Smooth muscle cell (in vitro differentiated cells): ENCODE measurements around the gene PFKP. TPM values are rescaled to one million over a fixed set of nuclear protein-coding genes. Genes with fewer than 3 reads are reported as not detected.

Experiments used
- DNase-seq: peaks from one replicate; lab custom pipeline; 2025; ENCODE audit not compliant: unreplicated experiment; lab: John Stamatoyannopoulos, UW
- H2AFZ ChIP-seq: fragments of 200-600 bp; sonication (generic); 2 replicates; pipeline ENCODE4 v1.6.0; 2016; ENCODE audit warnings: antibody characterized with exemption, low read depth, mild to moderate bottlenecking
- H3F3A ChIP-seq: fragments of 200-600 bp; sonication (generic); 2 replicates; pipeline ENCODE4 v1.6.0; 2017; ENCODE audit warnings: antibody characterized with exemption, low read depth
- H3K27ac ChIP-seq: fragments of 200-600 bp; sonication (generic); 2 replicates; pipeline ENCODE4 v1.5.1; 2016; ENCODE audit warnings: low read depth, mild to moderate bottlenecking
- H3K27me3 ChIP-seq: fragments of 200-600 bp; sonication (generic); 2 replicates; pipeline ENCODE4 v1.6.1; 2016; ENCODE audit warnings: low read depth, mild to moderate bottlenecking
- H3K36me3 ChIP-seq: fragments of 200-600 bp; sonication (generic); 2 replicates; pipeline ENCODE4 v1.5.1; 2016; ENCODE audit warnings: low read depth
- H3K4me1 ChIP-seq: fragments of 200-600 bp; sonication (generic); 2 replicates; pipeline ENCODE4 v1.5.1; 2016; ENCODE audit warnings: low read depth
- H3K4me2 ChIP-seq: fragments of 200-600 bp; sonication (generic); 2 replicates; pipeline ENCODE4 v1.6.0; 2016; ENCODE audit warnings: mild to moderate bottlenecking
- H3K4me3 ChIP-seq: fragments of 200-600 bp; sonication (generic); 2 replicates; pipeline ENCODE4 v1.5.1; 2016; ENCODE audit warnings: mild to moderate bottlenecking
- H3K79me2 ChIP-seq: fragments of 200-600 bp; sonication (generic); 2 replicates; pipeline ENCODE4 v1.6.0; 2016; ENCODE audit warnings: low read depth, mild to moderate bottlenecking
- H3K9ac ChIP-seq: fragments of 200-600 bp; sonication (generic); 2 replicates; pipeline ENCODE4 v1.6.0; 2016; ENCODE audit warnings: low read depth
- H3K9me3 ChIP-seq: fragments of 200-600 bp; sonication (generic); replicated peaks from 2 replicates; pipeline ENCODE4 v1.5.1; 2016; ENCODE audit warnings: low read depth
- H4K20me1 ChIP-seq: fragments of 200-600 bp; sonication (generic); 2 replicates; pipeline ENCODE4 v1.6.0; 2016; ENCODE audit warnings: low read depth
- WGBS: methylation state at CpG from one replicate; pipeline ENCODE4 v1.1.7; 2016; ENCODE audit warnings: low lambda C conversion rate; 5-methylcytosine and 5-hydroxymethylcytosine counted together
- polyA plus RNA-seq: library from polyadenylated mRNA; unstranded; fragments of >200 nt; fragmentation: Nextera tagmentation; extraction: Ambion mirVana; gene quantifications from 2 replicates; pipeline ENCODE4 v1.2.1, GENCODE V29; 2016
- total RNA-seq: library from RNA; depleted of rRNA; stranded (reverse); fragments of >200 nt; gene quantifications from 2 replicates; pipeline ENCODE4 v1.2.3, GENCODE V29; 2014
- TF ChIP-seq, protein P1 (sequence below): fragments of 200-600 bp; sonication (generic); IDR thresholded peaks from 2 replicates; pipeline ENCODE4 v1.5.1; 2017; ENCODE audit warnings: borderline replicate concordance, mild to moderate bottlenecking, antibody characterized with exemption; ENCODE audit not compliant: insufficient read depth, poor library complexity, severe bottlenecking

The PFKP gene
- total and polyA plus RNA-seq, 2 experiments from 2014 or later = 178 to 203 TPM

DNA sequence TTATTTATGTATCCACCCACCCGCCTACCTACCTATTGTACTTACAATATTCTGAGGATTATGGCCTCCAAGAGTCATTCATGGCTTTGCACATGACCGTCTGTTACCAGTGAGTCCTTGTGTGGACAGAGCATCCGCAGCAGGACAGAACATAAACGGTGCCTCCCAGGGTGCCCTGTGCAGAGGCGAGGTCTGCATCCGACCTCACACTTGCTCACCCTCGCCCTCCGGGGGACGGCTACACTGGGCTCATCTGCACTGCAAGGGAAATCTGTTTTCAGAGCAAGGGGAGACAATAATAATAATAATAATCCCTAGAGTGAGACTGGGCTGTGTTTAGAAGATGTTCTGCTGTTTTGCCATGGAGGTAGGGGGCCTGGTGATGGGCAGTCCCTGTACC is 29.8 kb downstream of the PFKP start:
- no peaks in the 10 kb centered on the region for H4K20me1 ChIP-seq
- peaks cover 22% of the 10 kb centered on the region for H3K4me1 ChIP-seq
- TF ChIP-seq, protein P1, sequence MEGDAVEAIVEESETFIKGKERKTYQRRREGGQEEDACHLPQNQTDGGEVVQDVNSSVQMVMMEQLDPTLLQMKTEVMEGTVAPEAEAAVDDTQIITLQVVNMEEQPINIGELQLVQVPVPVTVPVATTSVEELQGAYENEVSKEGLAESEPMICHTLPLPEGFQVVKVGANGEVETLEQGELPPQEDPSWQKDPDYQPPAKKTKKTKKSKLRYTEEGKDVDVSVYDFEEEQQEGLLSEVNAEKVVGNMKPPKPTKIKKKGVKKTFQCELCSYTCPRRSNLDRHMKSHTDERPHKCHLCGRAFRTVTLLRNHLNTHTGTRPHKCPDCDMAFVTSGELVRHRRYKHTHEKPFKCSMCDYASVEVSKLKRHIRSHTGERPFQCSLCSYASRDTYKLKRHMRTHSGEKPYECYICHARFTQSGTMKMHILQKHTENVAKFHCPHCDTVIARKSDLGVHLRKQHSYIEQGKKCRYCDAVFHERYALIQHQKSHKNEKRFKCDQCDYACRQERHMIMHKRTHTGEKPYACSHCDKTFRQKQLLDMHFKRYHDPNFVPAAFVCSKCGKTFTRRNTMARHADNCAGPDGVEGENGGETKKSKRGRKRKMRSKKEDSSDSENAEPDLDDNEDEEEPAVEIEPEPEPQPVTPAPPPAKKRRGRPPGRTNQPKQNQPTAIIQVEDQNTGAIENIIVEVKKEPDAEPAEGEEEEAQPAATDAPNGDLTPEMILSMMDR = no peak
- peak overlapping the region; percentile 55 for H3K9ac ChIP-seq
- H3K4me2 ChIP-seq = peak overlapping the region; percentile 25
- peak overlapping the region; percentile 99 for H3K27ac ChIP-seq
- H3K79me2 ChIP-seq = peaks cover 50% of the 10 kb centered on the region
- no peaks in the 10 kb centered on the region for H3K9me3 ChIP-seq
- no peaks in the 10 kb centered on the region for H3K27me3 ChIP-seq
- H3F3A ChIP-seq = peaks cover 38% of the 10 kb centered on the region
- no peak for DNase-seq
- H3K4me3 ChIP-seq = no peak overlapping the region
- no peaks in the 10 kb centered on the region for H3K36me3 ChIP-seq
- no peak overlapping the region for H2AFZ ChIP-seq
- WGBS = 86% methylated on average over 9 of the region's 9 CpGs

DNA sequence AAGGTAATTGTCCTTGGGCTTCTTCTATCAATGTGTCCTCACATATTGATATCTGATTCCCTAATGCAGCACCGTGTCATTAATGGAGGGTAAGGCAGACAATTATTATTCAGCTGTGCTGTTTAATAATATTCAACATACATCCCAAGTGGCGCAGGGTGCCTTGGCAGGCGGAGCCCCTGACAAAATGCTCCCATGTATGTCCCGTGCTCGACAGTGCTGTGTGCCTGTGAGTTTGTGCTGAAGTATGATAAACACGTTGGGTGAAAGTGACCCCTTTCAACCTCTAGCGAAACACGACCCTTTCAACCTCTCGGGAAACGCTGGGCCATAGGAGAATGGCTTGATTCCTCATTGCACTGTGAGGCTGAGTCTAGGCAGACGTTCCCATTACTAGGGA is 31.3 kb downstream of the PFKP start:
- Histone ChIP-seq H2AFZ (no peak overlapping the region), H3K27ac (peak overlapping the region; percentile 99), H3K4me1 (peaks cover 22% of the 10 kb centered on the region), H3K36me3 (peaks cover 9% of the 10 kb centered on the region), H3K4me3 (no peak overlapping the region), H4K20me1 (no peaks in the 10 kb centered on the region), H3K9ac (peak overlapping the region; percentile 30), H3K79me2 (peaks cover 51% of the 10 kb centered on the region), H3K4me2 (peak overlapping the region; percentile 60), H3K9me3 (no peaks in the 10 kb centered on the region), H3K27me3 (no peaks in the 10 kb centered on the region), H3F3A (peaks cover 38% of the 10 kb centered on the region)
- no peak for DNase-seq
- TF ChIP-seq, protein P1 = no peak
- WGBS = 82% methylated on average over 11 of the region's 11 CpGs

DNA sequence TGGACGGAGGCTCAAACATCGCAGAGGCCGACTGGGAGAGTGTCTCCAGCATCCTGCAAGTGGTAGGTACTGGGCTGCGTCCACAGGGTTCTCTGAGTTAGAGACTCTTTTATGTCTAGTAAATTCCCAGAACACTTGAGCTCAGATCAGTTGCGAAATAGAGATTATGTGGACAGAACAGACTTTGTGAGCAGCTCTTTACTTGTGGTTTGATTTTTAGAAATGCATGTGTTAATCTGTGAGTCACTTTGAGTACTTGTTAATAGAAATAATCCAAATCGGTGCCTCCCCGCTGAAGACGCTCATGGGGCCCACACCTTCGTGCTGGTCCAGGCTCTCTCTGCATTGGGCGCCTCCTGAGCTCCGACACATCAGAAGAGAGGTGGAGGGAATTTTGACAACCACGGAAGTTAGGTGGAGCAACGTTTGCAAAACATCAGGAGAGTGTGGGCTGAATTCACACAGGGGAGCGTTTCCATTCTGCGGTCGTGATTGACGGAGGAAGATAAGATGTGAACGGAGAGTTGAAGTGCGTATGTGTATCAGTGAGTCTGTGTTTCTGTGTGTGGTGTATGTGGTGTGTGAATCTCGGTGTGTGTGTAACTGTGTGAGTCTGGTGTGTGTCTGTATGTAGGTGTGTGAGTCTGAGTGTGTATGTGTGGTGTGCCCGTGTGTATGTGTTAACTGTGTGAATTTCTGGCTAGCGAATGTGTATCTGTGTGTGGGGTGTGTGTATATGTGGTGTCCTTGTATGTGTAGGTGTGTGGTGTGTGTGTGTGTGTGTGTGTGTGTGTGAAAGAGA is 32.1 kb downstream of the PFKP start:
- Histone ChIP-seq H3K27me3 (no peaks in the 10 kb centered on the region), H4K20me1 (no peaks in the 10 kb centered on the region), H3K79me2 (peaks cover 52% of the 10 kb centered on the region), H3K9ac (peak overlapping the region; percentile 9), H3K27ac (peak overlapping the region; percentile 99), H3F3A (peaks cover 31% of the 10 kb centered on the region), H3K4me3 (no peak overlapping the region), H2AFZ (no peak overlapping the region), H3K4me2 (peak overlapping the region; percentile 60), H3K9me3 (no peaks in the 10 kb centered on the region), H3K4me1 (peaks cover 15% of the 10 kb centered on the region), H3K36me3 (peaks cover 10% of the 10 kb centered on the region)
- no peak for DNase-seq
- WGBS = 39% methylated on average over 22 of the region's 22 CpGs
- TF ChIP-seq, protein P1 = no peak
